Stimulated activated CD4-positive, alpha-beta T cell treated with anti-CD3 and anti-CD28 coated beads, TNF-alpha, amount 100 ng/mL, for 4 hours (primary cell): Measurements from ENCODE around the gene PTPRC.

ENCODE experiments used
- DNase-seq, 3 experiments: peaks; one replicate each; pipeline ENCODE4 v3.0.0-alpha.2; 2020; ENCODE audit warnings: low read depth in 3 of 3

The PTPRC gene

GRCh38 chr1:198761859-198762616 lies 123.2 kb downstream of the PTPRC start:
- DNase-seq: no peak

- no peak for DNase-seq
Measured at GRCh38 chr1:198763298-198763714, 124.5 kb downstream of the PTPRC start.

- no peak for DNase-seq
Measured at GRCh38 chr1:198764748-198765147, 125.9 kb downstream of the PTPRC start.

- DNase-seq: no peak
Measured at GRCh38 chr1:198765416-198765815, 126.6 kb downstream of the PTPRC start.

GRCh38 chr1:198771563-198772153 lies 132.8 kb downstream of the PTPRC start:
- DNase-seq: no peak

- DNase-seq: no peak
Measured at GRCh38 chr1:198772626-198773025, 133.8 kb downstream of the PTPRC start.

- DNase-seq: no peak
Measured at GRCh38 chr1:198773030-198773429, 134.2 kb downstream of the PTPRC start.

GRCh38 chr1:198773523-198773922 lies 134.7 kb downstream of the PTPRC start:
- no peak for DNase-seq

GRCh38 chr1:198774421-198774820 lies 135.6 kb downstream of the PTPRC start:
- no peak for DNase-seq

- DNase-seq: no peak
Measured at GRCh38 chr1:198775606-198776005, 136.8 kb downstream of the PTPRC start.

- DNase-seq: no peak
Measured at GRCh38 chr1:198776602-198777029, 137.8 kb downstream of the PTPRC start.

- DNase-seq: no peak
Measured at GRCh38 chr1:198778049-198778448, 139.2 kb downstream of the PTPRC start.

GRCh38 chr1:198780376-198780775 lies 141.5 kb downstream of the PTPRC start:
- no peak for DNase-seq

- DNase-seq: no peak
Measured at GRCh38 chr1:198788561-198789064, 149.8 kb downstream of the PTPRC start.

- no peak for DNase-seq
Measured at GRCh38 chr1:198793714-198794113, 154.9 kb downstream of the PTPRC start.

- no peak for DNase-seq
Measured at GRCh38 chr1:198794498-198794897, 155.7 kb downstream of the PTPRC start.

- no peak for DNase-seq
Measured at GRCh38 chr1:198797656-198798055, 158.8 kb downstream of the PTPRC start.

GRCh38 chr1:198798923-198799386 lies 160.1 kb downstream of the PTPRC start:
- no peak for DNase-seq

- no peak for DNase-seq
Measured at GRCh38 chr1:198805498-198806151, 166.8 kb downstream of the PTPRC start.

- DNase-seq: no peak
Measured at GRCh38 chr1:198806861-198807260, 168.0 kb downstream of the PTPRC start.
